Epithelial cell of esophagus (primary cell): Measurements from ENCODE around the gene DLGAP5.

Experiments
- DNase-seq: peaks from one replicate; pipeline ENCODE4 v3.0.0; 2010; ENCODE audit warnings: low read depth
- H3K4me3 ChIP-seq: 2 replicates; pipeline ENCODE4 v1.5.1; 2011; ENCODE audit warnings: mild to moderate bottlenecking, low read length, control low read depth
- TF ChIP-seq, protein P1 (sequence below): IDR thresholded peaks from 2 replicates; pipeline ENCODE4 v1.5.1; 2011; ENCODE audit warnings: low read depth, mild to moderate bottlenecking, low read length, control low read depth, inconsistent platforms; ENCODE audit not compliant: insufficient read depth; ENCODE audit errors: missing control alignments

Gene DLGAP5

DNA sequence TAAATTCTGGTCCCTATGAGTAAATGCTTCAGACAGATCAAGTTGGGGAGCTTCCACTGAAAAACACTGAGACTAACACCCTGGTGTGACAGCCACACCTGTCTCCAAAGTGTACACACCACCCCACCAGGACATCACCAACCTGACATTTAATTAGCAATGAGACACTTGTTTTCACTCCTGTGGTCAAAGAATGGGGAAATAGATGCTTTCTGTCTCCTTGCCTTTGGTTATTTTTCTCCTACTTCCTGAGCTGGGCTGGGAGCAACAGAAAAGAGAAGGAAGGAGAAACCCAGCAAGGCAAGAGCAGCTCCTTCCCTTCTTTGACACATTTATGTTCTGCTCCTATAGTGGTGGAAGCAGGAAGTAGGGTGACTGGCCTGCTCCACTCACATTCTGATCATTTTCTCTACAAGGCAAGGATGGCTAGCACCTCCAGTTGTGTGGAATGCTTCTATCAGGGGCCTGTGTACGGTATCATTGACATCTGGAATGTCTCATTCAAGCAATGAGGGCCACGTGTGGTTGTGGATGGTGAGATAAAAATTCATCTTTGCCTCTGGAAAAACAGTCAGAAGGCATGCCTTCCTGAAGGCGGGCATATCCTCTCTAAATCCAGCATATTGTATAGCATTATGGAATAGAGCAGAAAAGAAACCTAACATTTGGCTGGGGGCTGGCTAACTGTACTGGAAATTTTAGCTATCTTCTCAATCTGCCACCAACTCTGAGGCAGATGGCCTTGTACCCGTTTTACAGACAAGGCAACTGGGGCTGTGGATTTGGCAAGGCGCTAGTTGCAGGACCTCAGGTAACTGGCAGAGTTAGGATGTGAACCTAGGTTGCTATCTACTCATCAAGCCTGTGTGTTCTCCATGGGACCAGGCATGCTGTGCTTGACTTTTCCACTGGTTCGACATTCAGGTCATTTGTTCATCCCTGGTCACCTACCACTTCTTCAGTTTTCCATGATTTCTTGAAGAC is 87.1 kb downstream of the DLGAP5 start:
- no peak overlapping the region for H3K4me3 ChIP-seq
- no peak for DNase-seq
- TF ChIP-seq, protein P1, sequence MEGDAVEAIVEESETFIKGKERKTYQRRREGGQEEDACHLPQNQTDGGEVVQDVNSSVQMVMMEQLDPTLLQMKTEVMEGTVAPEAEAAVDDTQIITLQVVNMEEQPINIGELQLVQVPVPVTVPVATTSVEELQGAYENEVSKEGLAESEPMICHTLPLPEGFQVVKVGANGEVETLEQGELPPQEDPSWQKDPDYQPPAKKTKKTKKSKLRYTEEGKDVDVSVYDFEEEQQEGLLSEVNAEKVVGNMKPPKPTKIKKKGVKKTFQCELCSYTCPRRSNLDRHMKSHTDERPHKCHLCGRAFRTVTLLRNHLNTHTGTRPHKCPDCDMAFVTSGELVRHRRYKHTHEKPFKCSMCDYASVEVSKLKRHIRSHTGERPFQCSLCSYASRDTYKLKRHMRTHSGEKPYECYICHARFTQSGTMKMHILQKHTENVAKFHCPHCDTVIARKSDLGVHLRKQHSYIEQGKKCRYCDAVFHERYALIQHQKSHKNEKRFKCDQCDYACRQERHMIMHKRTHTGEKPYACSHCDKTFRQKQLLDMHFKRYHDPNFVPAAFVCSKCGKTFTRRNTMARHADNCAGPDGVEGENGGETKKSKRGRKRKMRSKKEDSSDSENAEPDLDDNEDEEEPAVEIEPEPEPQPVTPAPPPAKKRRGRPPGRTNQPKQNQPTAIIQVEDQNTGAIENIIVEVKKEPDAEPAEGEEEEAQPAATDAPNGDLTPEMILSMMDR = no peak

- H3K4me3 ChIP-seq = peak overlapping the region; percentile 40
- DNase-seq = peak; percentile 99
- TF ChIP-seq, protein P1 = no peak
Observed at GRCh38 chr14:55103005-55103640, 88.3 kb downstream of the DLGAP5 start.

DNA sequence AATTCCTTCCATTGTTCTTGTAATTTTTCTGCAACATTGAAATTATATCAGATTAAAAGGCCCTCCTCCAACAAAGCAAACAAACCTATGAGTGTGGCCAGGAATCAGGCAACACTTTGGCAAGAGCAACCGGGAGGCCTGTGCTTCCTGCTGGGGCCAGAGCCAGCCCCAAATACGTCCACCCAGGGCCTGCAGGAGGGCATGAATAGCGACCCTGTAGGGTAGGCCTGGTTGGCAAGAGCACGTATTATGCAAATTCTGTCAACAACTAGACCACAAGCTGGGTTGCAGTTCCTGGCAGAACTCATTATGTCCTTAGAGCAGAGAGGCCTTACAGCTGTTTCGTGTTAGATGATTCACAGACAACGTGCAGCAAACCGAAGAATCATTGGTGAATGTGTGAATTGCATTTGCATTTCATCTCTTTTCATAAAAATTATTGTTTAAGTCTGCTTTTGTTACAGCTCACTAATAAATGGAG is 89.2 kb downstream of the DLGAP5 start:
- H3K4me3 ChIP-seq = peak overlapping the region; percentile 40
- peak; percentile 88 for DNase-seq
- TF ChIP-seq, protein P1 = no peak

- no peak overlapping the region for H3K4me3 ChIP-seq
- TF ChIP-seq, protein P1 = no peak
- no peak for DNase-seq
Observed at GRCh38 chr14:55101698-55102097, 89.7 kb downstream of the DLGAP5 start.

DNA sequence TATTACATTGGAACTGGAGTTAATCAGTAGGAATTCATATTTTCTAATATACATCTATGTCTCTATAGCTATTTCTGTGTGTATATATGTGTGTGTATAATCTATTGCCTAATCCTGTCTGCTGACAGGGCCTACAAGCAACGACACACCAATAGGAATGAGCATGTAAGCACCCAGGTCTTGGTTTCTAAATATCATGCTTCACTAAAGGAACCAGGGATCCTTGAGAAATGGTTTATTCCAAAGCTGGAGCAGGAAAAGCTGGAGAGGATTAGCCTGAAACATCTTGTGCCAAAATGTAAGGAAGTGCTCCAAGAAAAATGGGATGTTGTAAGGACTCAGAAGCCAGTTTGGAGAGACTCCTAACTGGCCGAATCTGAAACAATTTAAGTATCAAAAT is 91.6 kb downstream of the DLGAP5 start:
- DNase-seq = peak; percentile 68
- H3K4me3 ChIP-seq = no peak overlapping the region
- TF ChIP-seq, protein P1 = no peak

GRCh38 chr14:55098561-55098898 is 92.9 kb downstream of the DLGAP5 start:
- no peak overlapping the region for H3K4me3 ChIP-seq
- no peak for DNase-seq
- TF ChIP-seq, protein P1 = no peak
